BJ (cell line): ENCODE results near the gene PPP1CA. TPM values are rescaled to one million over a fixed set of nuclear protein-coding genes. Genes with fewer than 3 reads are reported as not detected.

ENCODE experiments used
- CTCF ChIA-PET: fragments of 350-600 bp; formaldehyde crosslinking; extraction: SDS; loops from one replicate; lab custom pipeline; 2021; ENCODE audit warnings: antibody characterized with exemption, inconsistent platforms; lab: Yijun Ruan, JAX
- POLR2A ChIA-PET: fragments of 300-600 bp; sonication (Branson Sonifier 250); formaldehyde crosslinking; extraction: SDS; loops from one replicate; lab custom pipeline; 2021; ENCODE audit warnings: antibody characterized with exemption; lab: Charles Lee
- DNase-seq: peaks from one replicate; pipeline ENCODE4 v3.0.0-alpha.2; 2011; ENCODE audit warnings: low read depth
- H3K27me3 ChIP-seq: 2 replicates; pipeline ENCODE4 v1.6.0; 2011; ENCODE audit warnings: low read length; ENCODE audit not compliant: control insufficient read depth, insufficient read depth
- H3K36me3 ChIP-seq: 2 replicates; pipeline ENCODE4 v1.5.1; 2011; ENCODE audit warnings: low read length; ENCODE audit not compliant: control insufficient read depth, insufficient read depth
- H3K4me3 ChIP-seq: 2 replicates; pipeline ENCODE4 v1.5.1; 2011; ENCODE audit warnings: low read depth, mild to moderate bottlenecking, control low read depth, low read length
- polyA plus RNA-seq: library from polyadenylated mRNA; depleted of rRNA; stranded (reverse); fragments of >200 nt; gene quantifications from 2 replicates; pipeline ENCODE4 v1.2.3, GENCODE V29; 2011
- TF ChIP-seq, protein P1 (sequence below): IDR thresholded peaks from 2 replicates; pipeline ENCODE4 v1.5.1; 2011; ENCODE audit warnings: low read depth, mild to moderate bottlenecking, control low read depth, inconsistent platforms, low read length, moderate library complexity; ENCODE audit not compliant: insufficient read depth

The PPP1CA gene
- polyA plus RNA-seq, 1 experiment = 233 TPM

DNA sequence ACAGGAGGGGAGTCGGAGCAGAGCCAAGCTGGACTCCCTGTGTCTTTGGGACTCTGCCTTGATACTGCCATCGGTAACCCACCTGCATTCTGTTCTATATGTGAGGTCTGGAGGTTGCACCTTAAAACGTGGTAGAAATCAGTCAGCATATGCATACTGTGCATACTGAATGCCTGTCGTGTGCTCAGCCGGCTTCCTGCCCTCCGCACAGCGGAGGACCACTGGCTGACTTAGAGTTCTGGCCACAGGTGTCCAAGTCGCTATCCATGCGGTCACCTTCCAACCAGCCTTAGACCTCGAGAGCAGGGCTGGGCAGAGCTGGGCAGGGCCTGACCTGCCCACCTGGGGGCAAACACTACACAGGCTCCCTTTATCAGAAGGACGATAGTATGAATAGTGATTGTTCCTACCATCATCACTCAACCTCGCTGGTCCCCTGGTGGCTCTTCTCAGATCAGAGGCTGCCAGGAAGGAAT lies 6.1 kb upstream of the PPP1CA start:
- TF ChIP-seq, protein P1, sequence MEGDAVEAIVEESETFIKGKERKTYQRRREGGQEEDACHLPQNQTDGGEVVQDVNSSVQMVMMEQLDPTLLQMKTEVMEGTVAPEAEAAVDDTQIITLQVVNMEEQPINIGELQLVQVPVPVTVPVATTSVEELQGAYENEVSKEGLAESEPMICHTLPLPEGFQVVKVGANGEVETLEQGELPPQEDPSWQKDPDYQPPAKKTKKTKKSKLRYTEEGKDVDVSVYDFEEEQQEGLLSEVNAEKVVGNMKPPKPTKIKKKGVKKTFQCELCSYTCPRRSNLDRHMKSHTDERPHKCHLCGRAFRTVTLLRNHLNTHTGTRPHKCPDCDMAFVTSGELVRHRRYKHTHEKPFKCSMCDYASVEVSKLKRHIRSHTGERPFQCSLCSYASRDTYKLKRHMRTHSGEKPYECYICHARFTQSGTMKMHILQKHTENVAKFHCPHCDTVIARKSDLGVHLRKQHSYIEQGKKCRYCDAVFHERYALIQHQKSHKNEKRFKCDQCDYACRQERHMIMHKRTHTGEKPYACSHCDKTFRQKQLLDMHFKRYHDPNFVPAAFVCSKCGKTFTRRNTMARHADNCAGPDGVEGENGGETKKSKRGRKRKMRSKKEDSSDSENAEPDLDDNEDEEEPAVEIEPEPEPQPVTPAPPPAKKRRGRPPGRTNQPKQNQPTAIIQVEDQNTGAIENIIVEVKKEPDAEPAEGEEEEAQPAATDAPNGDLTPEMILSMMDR = no peak
- Histone ChIP-seq H3K4me3 (no peak overlapping the region), H3K36me3 (no peaks in the 10 kb centered on the region), H3K27me3 (peaks cover 14% of the 10 kb centered on the region)
- CTCF ChIA-PET = interaction anchor here (0.8 to 1.0 kb wide), 2 partner anchors 13 to 20 kb away, joined by 4 read pairs; partner anchors contain the start of gene RPS6KB2
- POLR2A ChIA-PET = no interaction called here
- DNase-seq = no peak

DNA sequence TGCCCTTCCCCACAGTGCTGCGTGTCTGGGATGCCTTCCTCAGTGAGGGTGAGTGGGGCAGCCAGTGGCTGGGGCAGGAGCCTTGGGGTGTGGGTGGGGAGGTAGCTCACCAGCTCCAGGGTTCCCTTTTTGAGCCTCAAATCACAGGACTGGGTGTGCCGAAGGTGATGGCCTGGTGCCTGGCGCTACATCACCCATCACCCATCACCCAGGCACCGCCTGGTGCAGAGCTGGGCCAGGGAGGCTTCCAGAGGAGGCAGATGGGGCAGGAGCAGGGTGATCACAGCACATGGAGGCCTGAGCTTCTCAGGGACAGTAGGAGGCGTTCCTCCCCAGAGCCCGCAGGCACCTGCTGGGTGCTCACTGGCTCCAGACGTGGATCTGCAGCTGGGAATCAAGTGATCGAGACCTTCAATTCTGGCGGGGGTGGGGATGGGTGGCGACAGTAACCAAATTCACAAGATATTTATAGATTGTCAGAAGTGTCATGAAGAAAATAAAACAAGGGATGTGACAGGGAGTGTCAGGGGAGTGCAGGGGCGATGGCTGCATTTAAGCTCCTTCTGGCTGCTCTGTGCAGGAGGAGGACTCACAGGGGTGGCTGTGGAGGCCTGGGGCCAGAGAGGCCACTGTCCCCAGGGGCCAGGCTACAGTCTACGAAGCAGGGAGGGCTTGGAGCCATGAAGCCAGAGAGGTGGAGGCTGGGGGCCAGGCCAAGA lies 5.5 kb upstream of the PPP1CA start:
- Histone ChIP-seq H3K27me3 (peaks cover 14% of the 10 kb centered on the region), H3K4me3 (no peak overlapping the region), H3K36me3 (no peaks in the 10 kb centered on the region)
- POLR2A ChIA-PET = no interaction called here
- TF ChIP-seq, protein P1 = no peak
- CTCF ChIA-PET = interaction anchor here (0.8 to 1.0 kb wide), 2 partner anchors 13 to 21 kb away, joined by 4 read pairs; partner anchors contain the start of gene RPS6KB2
- DNase-seq = no peak

DNA sequence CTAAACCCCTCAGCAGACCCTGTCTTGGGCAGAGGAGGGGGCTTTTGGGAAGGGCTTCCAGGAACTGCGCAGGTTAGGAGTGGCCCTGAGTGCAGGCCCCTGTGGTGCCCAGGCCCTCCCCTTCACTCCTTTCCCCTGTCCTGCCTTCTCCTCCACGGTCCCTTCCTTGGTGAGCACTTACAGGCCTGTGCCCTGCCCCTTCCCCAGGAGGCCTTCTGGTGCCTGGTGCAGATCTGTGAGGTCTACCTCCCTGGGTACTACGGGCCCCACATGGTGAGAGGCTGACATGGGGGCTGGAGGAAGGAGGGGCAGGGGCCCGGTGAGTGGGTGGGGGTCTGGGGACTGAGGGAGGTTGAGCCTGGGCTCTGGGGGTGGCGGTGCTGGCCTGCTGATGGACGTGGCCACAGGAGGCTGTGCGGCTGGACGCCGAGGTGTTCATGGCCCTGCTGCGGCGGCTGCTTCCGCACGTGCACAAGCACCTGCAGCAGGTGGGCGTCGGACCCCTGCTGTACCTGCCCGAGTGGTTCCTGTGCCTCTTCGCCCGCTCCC lies 4.8 kb upstream of the PPP1CA start:
- Histone ChIP-seq H3K4me3 (no peak overlapping the region), H3K27me3 (peaks cover 10% of the 10 kb centered on the region), H3K36me3 (no peaks in the 10 kb centered on the region)
- POLR2A ChIA-PET = no interaction called here
- TF ChIP-seq, protein P1 = no peak
- no peak for DNase-seq
- CTCF ChIA-PET = no interaction called here

DNA sequence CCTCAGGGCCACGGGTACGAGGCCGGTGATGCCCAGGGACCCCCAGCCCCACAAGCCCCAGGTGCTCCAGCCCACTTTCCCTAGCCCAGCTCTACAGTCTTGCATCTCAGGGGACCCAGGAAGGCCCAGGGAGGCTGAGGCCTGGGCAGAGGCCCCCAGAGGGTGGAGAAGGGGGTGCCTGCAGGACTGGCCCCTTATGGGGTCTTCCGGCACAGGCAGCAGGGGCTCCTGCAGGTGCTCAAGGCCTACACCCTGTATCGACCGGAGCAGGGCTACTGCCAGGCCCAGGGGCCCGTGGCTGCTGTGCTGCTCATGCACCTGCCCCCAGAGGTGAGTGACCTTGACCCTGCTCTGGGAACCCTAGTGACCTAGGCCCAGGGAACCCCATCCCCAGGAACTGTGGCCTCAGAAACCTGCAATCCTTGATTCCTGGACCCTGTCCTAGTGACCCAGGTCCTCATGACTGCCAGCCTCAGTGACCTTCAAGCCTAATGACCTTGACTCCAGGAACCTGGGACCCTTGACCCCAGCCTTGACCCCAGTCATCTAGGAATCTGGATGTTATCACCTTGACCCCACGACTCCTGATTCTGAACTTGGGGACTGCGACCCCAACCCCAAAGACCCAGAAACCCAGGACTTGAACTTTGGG lies 4.2 kb upstream of the PPP1CA start:
- no peak overlapping the region for H3K4me3 ChIP-seq
- H3K36me3 ChIP-seq = no peaks in the 10 kb centered on the region
- ChIA-PET CTCF (no interaction called here), POLR2A (interaction anchor here (0.6 kb wide), 1 partner anchor 352 kb away, joined by 12 read pairs; no protein-coding TSS in a partner anchor)
- peaks cover 8% of the 10 kb centered on the region for H3K27me3 ChIP-seq
- TF ChIP-seq, protein P1 = no peak
- no peak for DNase-seq

DNA sequence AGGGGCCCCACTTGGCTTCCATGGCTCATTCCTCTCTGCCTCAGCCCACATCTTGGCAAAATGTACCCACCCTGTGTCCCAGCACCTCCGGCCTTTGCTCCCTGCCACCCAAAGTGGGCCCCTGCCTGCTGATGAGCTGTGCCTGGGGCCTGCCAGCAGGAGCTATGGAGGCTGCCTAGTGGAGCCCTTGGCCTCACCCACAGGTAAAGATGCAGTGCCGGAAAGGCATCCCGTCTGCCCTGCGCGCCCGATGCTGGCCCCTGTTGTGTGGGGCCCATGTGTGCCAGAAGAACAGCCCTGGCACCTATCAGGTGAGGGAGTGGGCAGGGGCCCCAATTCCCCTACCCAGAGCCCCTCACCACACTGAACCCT lies 3.5 kb upstream of the PPP1CA start:
- H3K4me3 ChIP-seq = no peak overlapping the region
- 0 out of 2 replicates have a peak, but pooled peaks cover 2% of the 10 kb centered on the region for H3K36me3 ChIP-seq
- ChIA-PET POLR2A (interaction anchor here (0.6 kb wide), 1 partner anchor 351 kb away, joined by 12 read pairs; no protein-coding TSS in a partner anchor), CTCF (no interaction called here)
- peaks cover 7% of the 10 kb centered on the region for H3K27me3 ChIP-seq
- DNase-seq = no peak
- TF ChIP-seq, protein P1 = no peak
